Osteoblast (primary cell): ENCODE data around the gene RPS6KA2. TPM values are rescaled to one million over a fixed set of nuclear protein-coding genes. Genes with fewer than 3 reads are reported as not detected.

Source experiments
- DNase-seq: peaks from one replicate; pipeline ENCODE4 v3.0.0; 2011; ENCODE audit warnings: low spot score, mixed read lengths; ENCODE audit not compliant: insufficient read length; ENCODE audit errors: missing footprints
- H2AFZ ChIP-seq: 2 replicates; pipeline ENCODE4 v1.6.0; 2011; ENCODE audit warnings: mild to moderate bottlenecking, low read length
- H3K27ac ChIP-seq: 2 replicates; pipeline ENCODE4 v1.5.1; 2011; ENCODE audit warnings: mild to moderate bottlenecking, low read depth, low read length, moderate library complexity
- H3K27me3 ChIP-seq: 2 replicates; pipeline ENCODE4 v1.6.0; 2012; ENCODE audit warnings: mild to moderate bottlenecking, control low read depth, inconsistent platforms, low read length, moderate library complexity; ENCODE audit not compliant: insufficient read depth
- H3K36me3 ChIP-seq: 2 replicates; pipeline ENCODE4 v1.5.1; 2011; ENCODE audit warnings: mild to moderate bottlenecking, low read length, control low read depth, moderate library complexity; ENCODE audit not compliant: insufficient read depth
- H3K4me1 ChIP-seq: 2 replicates; pipeline ENCODE4 v1.5.1; 2011; ENCODE audit warnings: mild to moderate bottlenecking, low read length, control low read depth, moderate library complexity; ENCODE audit not compliant: insufficient read depth
- H3K4me2 ChIP-seq: 2 replicates; pipeline ENCODE4 v1.6.0; 2011; ENCODE audit warnings: mild to moderate bottlenecking, low read length; ENCODE audit not compliant: insufficient read depth
- H3K4me3 ChIP-seq: fragments of 200-600 bp; sonication (generic); 3 replicates; pipeline ENCODE4 v1.5.1; 2012; ENCODE audit warnings: mild to moderate bottlenecking, low read length, inconsistent platforms; ENCODE audit not compliant: insufficient read depth
- H3K79me2 ChIP-seq: 2 replicates; pipeline ENCODE4 v1.6.0; 2012; ENCODE audit warnings: mild to moderate bottlenecking, low read length, control low read depth, inconsistent platforms; ENCODE audit not compliant: insufficient read depth
- H3K9me3 ChIP-seq: 2 replicates; pipeline ENCODE4 v1.5.1; 2011; ENCODE audit warnings: low read depth, low read length, control low read depth
- H4K20me1 ChIP-seq: 2 replicates; pipeline ENCODE4 v1.6.0; 2012; ENCODE audit warnings: mild to moderate bottlenecking, low read length, control low read depth; ENCODE audit not compliant: insufficient read depth
- CTCF ChIP-seq: IDR thresholded peaks from 2 replicates; pipeline ENCODE4 v1.5.1; 2011; ENCODE audit warnings: mild to moderate bottlenecking, low read depth, low read length, moderate library complexity; ENCODE audit errors: extremely low read depth
- total RNA-seq: library from RNA; depleted of rRNA; stranded (reverse); fragments of >200 nt; gene quantifications from 2 replicates; pipeline ENCODE4 v1.2.3, GENCODE V29; 2012

RPS6KA2 gene
- total RNA-seq, 1 donor, result 113 TPM

GRCh38 chr6:166454692-166455515 lies 172.1 kb downstream of the RPS6KA2 start:
- H3K79me2 ChIP-seq, result no peaks in the 10 kb centered on the region
- H2AFZ ChIP-seq, result no peak overlapping the region
- no peak overlapping the region for H3K4me2 ChIP-seq
- no peak for TF ChIP-seq CTCF
- H4K20me1 ChIP-seq, result peaks cover 3% of the 10 kb centered on the region
- peaks cover 5% of the 10 kb centered on the region for H3K4me1 ChIP-seq
- no peaks in the 10 kb centered on the region for H3K27me3 ChIP-seq
- no peak overlapping the region for H3K27ac ChIP-seq
- peak; percentile 30 for DNase-seq
- H3K9me3 ChIP-seq, result no peaks in the 10 kb centered on the region
- no peak overlapping the region for H3K4me3 ChIP-seq
- H3K36me3 ChIP-seq, result peaks cover 20% of the 10 kb centered on the region

- no peak overlapping the region for H3K4me2 ChIP-seq
- H3K27ac ChIP-seq, result no peak overlapping the region
- peaks cover 5% of the 10 kb centered on the region for H3K4me1 ChIP-seq
- no peak overlapping the region for H2AFZ ChIP-seq
- no peak overlapping the region for H3K4me3 ChIP-seq
- H3K79me2 ChIP-seq, result no peaks in the 10 kb centered on the region
- H3K27me3 ChIP-seq, result no peaks in the 10 kb centered on the region
- no peaks in the 10 kb centered on the region for H3K9me3 ChIP-seq
- no peak for TF ChIP-seq CTCF
- peaks cover 15% of the 10 kb centered on the region for H3K36me3 ChIP-seq
- H4K20me1 ChIP-seq, result peaks cover 6% of the 10 kb centered on the region
- DNase-seq, result no peak
These were observed 173.4 kb downstream of the RPS6KA2 start for GRCh38 chr6:166453651-166454050.

- no peak overlapping the region for H3K4me3 ChIP-seq
- no peaks in the 10 kb centered on the region for H3K27me3 ChIP-seq
- H3K79me2 ChIP-seq, result no peaks in the 10 kb centered on the region
- no peak for TF ChIP-seq CTCF
- no peak overlapping the region for H3K4me2 ChIP-seq
- no peak overlapping the region for H3K27ac ChIP-seq
- no peaks in the 10 kb centered on the region for H3K4me1 ChIP-seq
- peaks cover 6% of the 10 kb centered on the region for H4K20me1 ChIP-seq
- H3K9me3 ChIP-seq, result no peaks in the 10 kb centered on the region
- H3K36me3 ChIP-seq, result peaks cover 20% of the 10 kb centered on the region
- peak; percentile 49 for DNase-seq
- no peak overlapping the region for H2AFZ ChIP-seq
These were observed 176.7 kb downstream of the RPS6KA2 start for GRCh38 chr6:166450167-166450873.

- peaks cover 6% of the 10 kb centered on the region for H4K20me1 ChIP-seq
- H2AFZ ChIP-seq, result no peak overlapping the region
- no peaks in the 10 kb centered on the region for H3K4me1 ChIP-seq
- H3K79me2 ChIP-seq, result no peaks in the 10 kb centered on the region
- H3K27me3 ChIP-seq, result no peaks in the 10 kb centered on the region
- H3K4me3 ChIP-seq, result no peak overlapping the region
- no peak overlapping the region for H3K27ac ChIP-seq
- no peak overlapping the region for H3K4me2 ChIP-seq
- no peaks in the 10 kb centered on the region for H3K9me3 ChIP-seq
- peaks cover 20% of the 10 kb centered on the region for H3K36me3 ChIP-seq
- TF ChIP-seq CTCF, result no peak
- no peak for DNase-seq
These were observed 177.4 kb downstream of the RPS6KA2 start for GRCh38 chr6:166449641-166450040.
